Activated gamma-delta T cell treated with Interleukin-2 at 50 U/mL for 16 hours (primary cell): ENCODE results near the gene CACNA2D3.

Source experiments
- DNase-seq: peaks from one replicate; pipeline ENCODE4 v3.0.0-alpha.2; 2020

CACNA2D3 gene

GRCh38 chr3:54642147-54642546 lies 519.8 kb downstream of the CACNA2D3 start:
- DNase-seq: no peak

- no peak for DNase-seq
Measured at GRCh38 chr3:54647721-54648120, 525.4 kb downstream of the CACNA2D3 start.

- no peak for DNase-seq
Measured at GRCh38 chr3:54649551-54649950, 527.2 kb downstream of the CACNA2D3 start.

- DNase-seq: no peak
Measured at GRCh38 chr3:54653456-54654195, 531.3 kb downstream of the CACNA2D3 start.

- no peak for DNase-seq
Measured at GRCh38 chr3:54654776-54655175, 532.4 kb downstream of the CACNA2D3 start.

- no peak for DNase-seq
Measured at GRCh38 chr3:54659347-54659746, 537.0 kb downstream of the CACNA2D3 start.

- DNase-seq: no peak
Measured at GRCh38 chr3:54660714-54661132, 538.4 kb downstream of the CACNA2D3 start.

- DNase-seq: no peak
Measured at GRCh38 chr3:54661151-54661550, 538.8 kb downstream of the CACNA2D3 start.

GRCh38 chr3:54663501-54664011 lies 541.2 kb downstream of the CACNA2D3 start:
- DNase-seq: no peak

GRCh38 chr3:54665016-54665600 lies 542.8 kb downstream of the CACNA2D3 start:
- DNase-seq: no peak

GRCh38 chr3:54668236-54668635 lies 545.9 kb downstream of the CACNA2D3 start:
- DNase-seq: no peak

GRCh38 chr3:54670201-54671000 lies 548.0 kb downstream of the CACNA2D3 start:
- no peak for DNase-seq

- DNase-seq: no peak
Measured at GRCh38 chr3:54671511-54671910, 549.2 kb downstream of the CACNA2D3 start.

GRCh38 chr3:54676087-54676486 lies 553.7 kb downstream of the CACNA2D3 start:
- DNase-seq: no peak

GRCh38 chr3:54681706-54682105 lies 559.4 kb downstream of the CACNA2D3 start:
- no peak for DNase-seq

- DNase-seq: no peak
Measured at GRCh38 chr3:54685213-54685612, 562.9 kb downstream of the CACNA2D3 start.

GRCh38 chr3:54691289-54691771 lies 569.0 kb downstream of the CACNA2D3 start:
- no peak for DNase-seq

GRCh38 chr3:54696313-54696712 lies 574.0 kb downstream of the CACNA2D3 start:
- no peak for DNase-seq

- no peak for DNase-seq
Measured at GRCh38 chr3:54698054-54698453, 575.7 kb downstream of the CACNA2D3 start.

GRCh38 chr3:54703923-54704322 lies 581.6 kb downstream of the CACNA2D3 start:
- no peak for DNase-seq

- DNase-seq: no peak
Measured at GRCh38 chr3:54705730-54706129, 583.4 kb downstream of the CACNA2D3 start.

GRCh38 chr3:54706738-54707137 lies 584.4 kb downstream of the CACNA2D3 start:
- DNase-seq: no peak

GRCh38 chr3:54709785-54710184 lies 587.4 kb downstream of the CACNA2D3 start:
- DNase-seq: no peak
